Measurements from ENCODE around the gene SCAMP2.
A peak's percentile ranks its signal among the peaks of the same experiment; 100 is the strongest.
"Not testable (repeated sequence)": the region's sequence is repeated elsewhere in the genome, so short reads cannot be mapped to it uniquely, and the experiment has no call there.

SCAMP2 gene

GRCh38 chr15:74873036-74873755 is at the start of gene SCAMP2:
Gene SCAMP2 (minus strand): TSS chr15:74873365. CDS start chr15:74873255, 110 bp downstream.
- H3K9me3 Mint-ChIP-seq (ENCODE audit: low read depth) = no peaks in the 10 kb centered on the region
- H3K27me3 Mint-ChIP-seq = no peaks in the 10 kb centered on the region
- peaks cover 6% of the 10 kb centered on the region for H3K36me3 Mint-ChIP-seq
- peaks cover 48% of the 10 kb centered on the region for H3K4me1 Mint-ChIP-seq (ENCODE audit: low read depth)
- H3K4me3 Mint-ChIP-seq = peak within 1 kb of the TSS; percentile 96
- H3K27ac Mint-ChIP-seq = peak within 1 kb of the TSS; percentile 87

GRCh38 chr15:74920456-74920855 is 47.3 kb upstream of the SCAMP2 start:
- Mint-ChIP-seq H3K4me3 (no peak overlapping the region), H3K9me3 (ENCODE audit: low read depth) (no peaks in the 10 kb centered on the region), H3K36me3 (peaks cover 4% of the 10 kb centered on the region), H3K4me1 (ENCODE audit: low read depth) (no peaks in the 10 kb centered on the region), H3K27me3 (no peaks in the 10 kb centered on the region), H3K27ac (no peak overlapping the region)

GRCh38 chr15:74917676-74918075 is 44.5 kb upstream of the SCAMP2 start:
- Mint-ChIP-seq H3K9me3 (ENCODE audit: low read depth) (no peaks in the 10 kb centered on the region), H3K27ac (no peak overlapping the region), H3K27me3 (no peaks in the 10 kb centered on the region), H3K36me3 (no peaks in the 10 kb centered on the region), H3K4me1 (ENCODE audit: low read depth) (no peaks in the 10 kb centered on the region), H3K4me3 (no peak overlapping the region)

GRCh38 chr15:74913799-74914198 is 40.6 kb upstream of the SCAMP2 start:
- H3K4me3 Mint-ChIP-seq; H3K4me1 Mint-ChIP-seq (ENCODE audit: low read depth); H3K27ac Mint-ChIP-seq; H3K36me3 Mint-ChIP-seq; H3K9me3 Mint-ChIP-seq (ENCODE audit: low read depth); H3K27me3 Mint-ChIP-seq: not testable (repeated sequence)

GRCh38 chr15:74913041-74913440 is 39.9 kb upstream of the SCAMP2 start:
- Mint-ChIP-seq H3K4me3 (no peak overlapping the region), H3K27me3 (no peaks in the 10 kb centered on the region), H3K9me3 (ENCODE audit: low read depth) (no peaks in the 10 kb centered on the region), H3K4me1 (ENCODE audit: low read depth) (no peaks in the 10 kb centered on the region), H3K36me3 (no peaks in the 10 kb centered on the region), H3K27ac (no peak overlapping the region)

- Mint-ChIP-seq H3K4me3 (no peak overlapping the region), H3K9me3 (ENCODE audit: low read depth) (no peaks in the 10 kb centered on the region), H3K27ac (no peak overlapping the region), H3K36me3 (no peaks in the 10 kb centered on the region), H3K27me3 (no peaks in the 10 kb centered on the region), H3K4me1 (ENCODE audit: low read depth) (peaks cover 31% of the 10 kb centered on the region)
Observed at GRCh38 chr15:74908635-74909034, 35.5 kb upstream of the SCAMP2 start.

GRCh38 chr15:74907163-74907870 is 34.2 kb upstream of the SCAMP2 start:
- H3K4me1 Mint-ChIP-seq (ENCODE audit: low read depth) = peaks cover 31% of the 10 kb centered on the region
- peak overlapping the region; percentile 95 for H3K4me3 Mint-ChIP-seq
- H3K27ac Mint-ChIP-seq = peak overlapping the region; percentile 97
- H3K27me3 Mint-ChIP-seq = no peaks in the 10 kb centered on the region
- H3K9me3 Mint-ChIP-seq (ENCODE audit: low read depth) = no peaks in the 10 kb centered on the region
- no peaks in the 10 kb centered on the region for H3K36me3 Mint-ChIP-seq

GRCh38 chr15:74906450-74907162 is 33.4 kb upstream of the SCAMP2 start, which contains the start of gene FAM219B:
Gene FAM219B (minus strand): TSS chr15:74906851. CDS start chr15:74906800, 51 bp downstream.
- Mint-ChIP-seq H3K36me3 (no peaks in the 10 kb centered on the region), H3K4me1 (ENCODE audit: low read depth) (peaks cover 37% of the 10 kb centered on the region), H3K27me3 (no peaks in the 10 kb centered on the region)

GRCh38 chr15:74906067-74906449 is 32.9 kb upstream of the SCAMP2 start:
- Mint-ChIP-seq H3K36me3 (no peaks in the 10 kb centered on the region), H3K27me3 (no peaks in the 10 kb centered on the region), H3K9me3 (ENCODE audit: low read depth) (no peaks in the 10 kb centered on the region), H3K4me1 (ENCODE audit: low read depth) (peaks cover 38% of the 10 kb centered on the region), H3K4me3 (peak overlapping the region; percentile 95), H3K27ac (peak overlapping the region; percentile 62)

More at GRCh38 chr15:74906450-74907162, 33.4 kb upstream of the SCAMP2 start, which contains the start of gene FAM219B:
- H3K9me3 Mint-ChIP-seq (ENCODE audit: low read depth) = no peaks in the 10 kb centered on the region
- H3K27ac Mint-ChIP-seq = peak within 1 kb of the TSS; percentile 97
- H3K4me3 Mint-ChIP-seq = peak within 1 kb of the TSS; percentile 95

- no peaks in the 10 kb centered on the region for H3K9me3 Mint-ChIP-seq (ENCODE audit: low read depth)
- H3K36me3 Mint-ChIP-seq = peaks cover 3% of the 10 kb centered on the region
- peak overlapping the region; percentile 22 for H3K27ac Mint-ChIP-seq
- peaks cover 41% of the 10 kb centered on the region for H3K4me1 Mint-ChIP-seq (ENCODE audit: low read depth)
- H3K4me3 Mint-ChIP-seq = peak overlapping the region; percentile 95
- H3K27me3 Mint-ChIP-seq = no peaks in the 10 kb centered on the region
Observed at GRCh38 chr15:74904190-74904805, 31.1 kb upstream of the SCAMP2 start.

GRCh38 chr15:74903676-74904075 is 30.5 kb upstream of the SCAMP2 start:
- H3K4me1 Mint-ChIP-seq (ENCODE audit: low read depth) = peaks cover 41% of the 10 kb centered on the region
- no peaks in the 10 kb centered on the region for H3K9me3 Mint-ChIP-seq (ENCODE audit: low read depth)
- H3K36me3 Mint-ChIP-seq = peaks cover 3% of the 10 kb centered on the region
- H3K27me3 Mint-ChIP-seq = no peaks in the 10 kb centered on the region
- no peak overlapping the region for H3K27ac Mint-ChIP-seq
- H3K4me3 Mint-ChIP-seq = peak overlapping the region; percentile 25

- no peak overlapping the region for H3K27ac Mint-ChIP-seq
- H3K36me3 Mint-ChIP-seq = peaks cover 3% of the 10 kb centered on the region
- no peaks in the 10 kb centered on the region for H3K9me3 Mint-ChIP-seq (ENCODE audit: low read depth)
- peaks cover 38% of the 10 kb centered on the region for H3K4me1 Mint-ChIP-seq (ENCODE audit: low read depth)
- H3K4me3 Mint-ChIP-seq = no peak overlapping the region
- no peaks in the 10 kb centered on the region for H3K27me3 Mint-ChIP-seq
Observed at GRCh38 chr15:74902295-74903075, 29.3 kb upstream of the SCAMP2 start.

GRCh38 chr15:74901612-74902063 is 28.5 kb upstream of the SCAMP2 start:
- H3K4me3 Mint-ChIP-seq = no peak overlapping the region
- peaks cover 30% of the 10 kb centered on the region for H3K4me1 Mint-ChIP-seq (ENCODE audit: low read depth)
- no peak overlapping the region for H3K27ac Mint-ChIP-seq
- peaks cover 3% of the 10 kb centered on the region for H3K36me3 Mint-ChIP-seq
- no peaks in the 10 kb centered on the region for H3K27me3 Mint-ChIP-seq
- H3K9me3 Mint-ChIP-seq (ENCODE audit: low read depth) = no peaks in the 10 kb centered on the region

- no peak overlapping the region for H3K4me3 Mint-ChIP-seq
- H3K9me3 Mint-ChIP-seq (ENCODE audit: low read depth) = no peaks in the 10 kb centered on the region
- peaks cover 30% of the 10 kb centered on the region for H3K4me1 Mint-ChIP-seq (ENCODE audit: low read depth)
- H3K27ac Mint-ChIP-seq = no peak overlapping the region
- peaks cover 7% of the 10 kb centered on the region for H3K36me3 Mint-ChIP-seq
- no peaks in the 10 kb centered on the region for H3K27me3 Mint-ChIP-seq
Observed at GRCh38 chr15:74897300-74897701, 24.1 kb upstream of the SCAMP2 start.

Data from activated naive CD8-positive, alpha-beta T cell (primary cell).